Bronchial epithelial cell (primary cell): ENCODE measurements around the gene GRIK4. TPM values are rescaled to one million over a fixed set of nuclear protein-coding genes. Genes with fewer than 3 reads are reported as not detected.

Source experiments
- DNase-seq: peaks from one replicate; pipeline ENCODE4 v3.0.0-alpha.2; 2010; ENCODE audit warnings: low read depth
- FAIRE-seq: peaks from 2 replicates; lab custom pipeline; 2011; peaks lifted over from hg19 to GRCh38; lab: Jason Lieb, UNC
- H3K27me3 ChIP-seq: 2 replicates; pipeline ENCODE4 v1.5.1; 2011; ENCODE audit warnings: low read length; ENCODE audit not compliant: control insufficient read depth, insufficient read depth
- H3K36me3 ChIP-seq: 2 replicates; pipeline ENCODE4 v1.5.1; 2011; ENCODE audit warnings: low read length; ENCODE audit not compliant: control insufficient read depth, insufficient read depth
- H3K4me3 ChIP-seq: 2 replicates; pipeline ENCODE4 v1.5.1; 2011; ENCODE audit warnings: mild to moderate bottlenecking, low read depth, low read length, control low read depth
- CTCF ChIP-seq: IDR thresholded peaks from 2 replicates; pipeline ENCODE4 v1.5.1; 2011; ENCODE audit warnings: mild to moderate bottlenecking, moderate library complexity, low read length, control low read depth, inconsistent platforms; ENCODE audit not compliant: insufficient read depth, severe bottlenecking
- total RNA-seq: library from RNA; depleted of rRNA; stranded (reverse); fragments of >200 nt; gene quantifications from 2 replicates; pipeline ENCODE4 v1.2.1, GENCODE V29; 2014

Gene GRIK4
- total RNA-seq, 1 donor from 2014 or later: not detected

GRCh38 chr11:120977266-120978137 lies 466.0 kb downstream of the GRIK4 start:
- DNase-seq (peak; percentile 74), FAIRE-seq (peak; percentile 23)
- no peak for TF ChIP-seq CTCF
- Histone ChIP-seq H3K36me3 (no peaks in the 10 kb centered on the region), H3K27me3 (no peaks in the 10 kb centered on the region), H3K4me3 (no peak overlapping the region)

GRCh38 chr11:120978701-120979100 lies 467.2 kb downstream of the GRIK4 start:
- Histone ChIP-seq H3K36me3 (no peaks in the 10 kb centered on the region), H3K27me3 (no peaks in the 10 kb centered on the region), H3K4me3 (no peak overlapping the region)
- DNase-seq (no peak), FAIRE-seq (no peak)
- TF ChIP-seq CTCF: no peak

- no peak for FAIRE-seq
- no peaks in the 10 kb centered on the region for H3K36me3 ChIP-seq
- H3K27me3 ChIP-seq: no peaks in the 10 kb centered on the region
- H3K4me3 ChIP-seq: peak overlapping the region; percentile 34
- peak; percentile 28 for TF ChIP-seq CTCF
- peak; percentile 24 for DNase-seq
Measured at GRCh38 chr11:120985718-120986569, 474.4 kb downstream of the GRIK4 start.

GRCh38 chr11:120988603-120989002 lies 477.1 kb downstream of the GRIK4 start:
- DNase-seq (no peak), FAIRE-seq (no peak)
- TF ChIP-seq CTCF: no peak
- Histone ChIP-seq H3K4me3 (no peak overlapping the region), H3K36me3 (no peaks in the 10 kb centered on the region), H3K27me3 (no peaks in the 10 kb centered on the region)

- Histone ChIP-seq H3K36me3 (no peaks in the 10 kb centered on the region), H3K27me3 (no peaks in the 10 kb centered on the region), H3K4me3 (no peak overlapping the region)
- DNase-seq (no peak), FAIRE-seq (peak; percentile 97)
- no peak for TF ChIP-seq CTCF
Measured at GRCh38 chr11:120991830-120992686, 480.5 kb downstream of the GRIK4 start.
